ENCODE measurements around the gene ZMYND10.

- TF ChIP-seq CTCF (conservative IDR thresholded peaks at IDR 0.05 in 1 of 2, IDR thresholded peaks at IDR 0.05 in 1 of 2; ENCODE audit: extremely low read depth in 1 of 2, insufficient read depth in 1 of 2, low read depth in 1 of 2, low read length in 2 of 2) (no peak), EZH2 (IDR thresholded peaks at IDR 0.05; ENCODE audit: borderline replicate concordance, low read length) (no peak)
These were observed 26.2 kb downstream of the ZMYND10 start for GRCh38 chr3:50319181-50319893.
